Measurements from ENCODE around the gene UBE3D. TPM values are rescaled to one million over a fixed set of nuclear protein-coding genes. Genes with fewer than 3 reads are reported as not detected.
"Not testable (repeated sequence)": the region's sequence is repeated elsewhere in the genome, so short reads cannot be mapped to it uniquely, and the experiment has no call there.

The UBE3D gene
- total RNA-seq, 1 donor from 2014 or later, result 12.0 TPM

GRCh38 chr6:82954937-82955577, 110.6 kb downstream of the UBE3D start:
- Mint-ChIP-seq H3K27me3 (ENCODE audit: low read depth) (no peaks in the 10 kb centered on the region), H3K9me3 (peaks cover 8% of the 10 kb centered on the region), H3K4me3 (no peak overlapping the region), H3K36me3 (peaks cover 11% of the 10 kb centered on the region), H3K4me1 (peaks cover 26% of the 10 kb centered on the region), H3K27ac (no peak overlapping the region)
- DNase-seq (ENCODE audit: low spot score in 2 of 2, unreplicated experiment in 2 of 2), result no peak
- TF ChIP-seq CTCF (IDR thresholded peaks at IDR 0.05; ENCODE audit: unreplicated experiment), result no peak

GRCh38 chr6:82954356-82954755, 111.3 kb downstream of the UBE3D start:
- Mint-ChIP-seq H3K9me3 (peaks cover 15% of the 10 kb centered on the region), H3K4me1 (peaks cover 20% of the 10 kb centered on the region), H3K27ac (no peak overlapping the region), H3K27me3 (ENCODE audit: low read depth) (no peaks in the 10 kb centered on the region), H3K4me3 (no peak overlapping the region), H3K36me3 (peaks cover 18% of the 10 kb centered on the region)
- no peak for TF ChIP-seq CTCF (IDR thresholded peaks at IDR 0.05; ENCODE audit: unreplicated experiment)
- DNase-seq (ENCODE audit: low spot score in 2 of 2, unreplicated experiment in 2 of 2), result no peak

- no peaks in the 10 kb centered on the region for H3K27me3 Mint-ChIP-seq (ENCODE audit: low read depth)
Measured at GRCh38 chr6:82953871-82954270, 111.8 kb downstream of the UBE3D start.

GRCh38 chr6:82951935-82952334, 113.7 kb downstream of the UBE3D start:
- Mint-ChIP-seq H3K27me3 (ENCODE audit: low read depth) (no peaks in the 10 kb centered on the region), H3K4me3 (no peak overlapping the region), H3K27ac (no peak overlapping the region), H3K36me3 (peaks cover 32% of the 10 kb centered on the region), H3K4me1 (peaks cover 3% of the 10 kb centered on the region), H3K9me3 (peaks cover 34% of the 10 kb centered on the region)
- TF ChIP-seq CTCF (IDR thresholded peaks at IDR 0.05; ENCODE audit: unreplicated experiment), result no peak
- DNase-seq (ENCODE audit: low spot score in 2 of 2, unreplicated experiment in 2 of 2), result no peak

More at GRCh38 chr6:82953871-82954270, 111.8 kb downstream of the UBE3D start:
- Mint-ChIP-seq H3K4me3 (no peak overlapping the region), H3K9me3 (peaks cover 18% of the 10 kb centered on the region), H3K27ac (no peak overlapping the region), H3K36me3 (peaks cover 22% of the 10 kb centered on the region), H3K4me1 (peaks cover 17% of the 10 kb centered on the region)
- no peak for DNase-seq (ENCODE audit: low spot score in 2 of 2, unreplicated experiment in 2 of 2)
- no peak for TF ChIP-seq CTCF (IDR thresholded peaks at IDR 0.05; ENCODE audit: unreplicated experiment)

- DNase-seq (ENCODE audit: low spot score in 2 of 2, unreplicated experiment in 2 of 2), result no peak
- no peaks in the 10 kb centered on the region for H3K27me3 Mint-ChIP-seq (ENCODE audit: low read depth)
- TF ChIP-seq CTCF (IDR thresholded peaks at IDR 0.05; ENCODE audit: unreplicated experiment), result no peak
- H3K9me3 Mint-ChIP-seq, result peaks cover 37% of the 10 kb centered on the region
- H3K4me1 Mint-ChIP-seq, result peaks cover 3% of the 10 kb centered on the region
- H3K4me3 Mint-ChIP-seq, result no peak overlapping the region
- peaks cover 32% of the 10 kb centered on the region for H3K36me3 Mint-ChIP-seq
- no peak overlapping the region for H3K27ac Mint-ChIP-seq
Measured at GRCh38 chr6:82951389-82951788, 114.3 kb downstream of the UBE3D start.

GRCh38 chr6:82930915-82931314, 134.7 kb downstream of the UBE3D start:
- not testable (repeated sequence) for H3K27ac Mint-ChIP-seq; H3K4me1 Mint-ChIP-seq; H3K4me3 Mint-ChIP-seq; DNase-seq (ENCODE audit: low spot score in 2 of 2, unreplicated experiment in 2 of 2); H3K27me3 Mint-ChIP-seq (ENCODE audit: low read depth)
- Mint-ChIP-seq H3K9me3 (peaks cover 52% of the 10 kb centered on the region), H3K36me3 (peaks cover 60% of the 10 kb centered on the region)

Data from mesothelial cell of epicardium (in vitro differentiated cells).